SW480 (cell line): ENCODE data around the gene RUFY1.
A peak's percentile ranks its signal among the peaks of the same experiment; 100 is the strongest.
"Not testable (repeated sequence)": the region's sequence is repeated elsewhere in the genome, so short reads cannot be mapped to it uniquely, and the experiment has no call there.

Experiments
- DNase-seq: peaks from one replicate; pipeline ENCODE4 v3.0.0-alpha.2; 2016; ENCODE audit warnings: low spot score

RUFY1 gene

DNA sequence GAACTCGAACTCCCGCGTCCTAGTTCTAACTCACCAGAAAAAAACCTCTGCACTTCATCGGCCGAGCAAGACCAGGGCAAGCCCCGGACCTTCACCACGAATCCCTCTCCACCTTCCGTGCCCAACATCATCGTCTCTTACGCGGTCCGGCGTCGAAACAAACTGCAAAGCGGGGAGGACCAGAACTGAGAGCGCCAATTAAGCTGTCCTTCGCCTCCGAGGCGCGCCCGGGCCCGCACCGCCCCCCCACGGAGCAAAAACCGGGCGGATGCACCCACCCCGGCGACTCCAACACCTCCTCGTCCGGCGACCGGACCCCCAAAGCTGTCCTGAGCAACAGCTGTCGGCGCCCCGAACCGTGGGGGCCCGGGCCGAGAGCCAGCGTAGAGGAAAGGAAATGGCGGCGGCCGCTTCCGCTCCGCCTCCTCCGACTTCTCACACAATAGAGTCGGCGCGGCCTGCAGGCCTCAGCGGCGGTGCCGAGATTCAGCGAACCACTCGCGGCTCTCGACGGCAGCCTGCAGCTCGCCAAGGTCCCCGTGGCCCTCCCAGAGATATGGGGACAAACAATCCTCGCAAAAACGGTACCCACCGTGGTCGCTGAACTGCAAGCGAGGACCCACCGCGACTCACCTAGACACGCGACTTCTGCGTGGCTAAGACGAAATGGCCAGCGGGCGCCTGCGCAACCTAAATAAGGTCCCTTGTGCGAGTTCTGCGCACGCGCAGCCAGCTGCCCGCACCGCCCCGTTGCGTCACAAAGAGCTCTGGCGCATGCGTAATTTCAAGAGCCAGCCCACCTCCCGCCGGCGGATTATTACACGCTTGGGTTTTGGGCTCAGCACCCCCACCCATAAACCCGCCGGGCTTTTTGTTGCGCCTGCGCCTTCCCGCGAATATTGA lies 72.9 kb downstream of the RUFY1 start, which contains the start of gene HNRNPH1:
Gene HNRNPH1 (minus strand): TSS at position 669 of the 903 bp plus-strand sequence. CDS start 538 bp downstream, at position 131.
- peak; percentile 99 for DNase-seq

DNA sequence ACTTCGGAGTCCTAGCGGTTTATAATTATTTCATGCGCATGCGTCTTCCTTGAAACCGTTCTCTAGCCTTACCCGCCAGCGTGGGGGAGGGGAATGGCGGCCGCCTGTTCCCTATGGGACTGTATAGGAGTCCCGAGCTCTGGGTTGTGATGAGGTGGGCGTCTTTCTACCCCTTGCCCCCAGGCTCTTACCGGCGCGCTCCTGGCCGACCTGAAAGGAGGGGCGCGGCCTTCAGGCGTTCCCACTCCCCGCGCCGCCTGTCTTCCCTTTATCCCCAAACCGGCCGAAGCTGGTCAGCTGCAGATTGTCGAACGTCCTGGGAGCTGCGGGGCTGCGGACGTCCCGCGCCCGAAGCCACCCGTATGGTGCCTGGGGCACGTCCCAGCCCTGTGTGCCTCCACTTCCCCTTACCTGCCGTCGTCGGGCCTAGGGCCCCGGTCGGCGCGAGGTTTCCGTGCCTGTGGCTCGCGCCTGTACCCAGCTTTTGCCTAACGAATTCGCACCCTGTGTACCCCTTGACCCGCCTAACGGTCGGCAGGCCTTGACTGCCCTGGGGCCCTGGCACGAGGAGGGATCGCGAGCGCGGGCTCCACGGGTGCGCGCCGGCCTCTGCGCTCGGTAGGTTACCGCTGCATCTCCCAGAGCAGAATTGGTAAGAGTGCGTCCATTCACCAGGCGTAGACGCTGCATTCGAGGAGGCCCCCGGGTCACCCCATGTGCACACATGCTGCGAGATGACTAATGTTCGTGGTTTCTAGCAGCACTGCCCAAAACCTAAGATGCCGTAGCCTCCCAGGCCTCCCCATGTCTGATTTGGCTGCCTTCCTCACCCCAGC lies 73.8 kb downstream of the RUFY1 start:
- peak; percentile 81 for DNase-seq

DNA sequence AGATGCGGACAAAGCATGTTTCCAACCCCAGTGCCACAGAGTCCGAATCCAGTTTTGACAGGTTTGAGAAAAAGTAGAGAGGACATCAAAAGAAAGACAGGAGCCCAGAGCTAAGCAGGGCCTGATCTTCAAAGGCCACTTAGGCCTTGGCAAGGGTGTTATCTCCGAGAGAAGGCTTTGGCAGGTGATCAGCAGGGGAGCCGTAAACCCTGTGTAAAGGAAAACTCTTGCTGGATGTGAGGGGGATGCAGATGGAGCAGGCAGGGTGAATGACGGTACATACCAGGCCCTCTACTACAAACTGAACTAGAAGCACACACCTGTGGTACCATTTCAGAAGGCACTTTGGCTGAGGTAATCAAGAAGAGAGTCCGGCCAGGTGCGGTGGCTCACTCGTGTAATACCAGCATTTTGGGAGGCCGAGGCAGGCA lies 74.5 kb downstream of the RUFY1 start:
- DNase-seq: peak; percentile 52

DNA sequence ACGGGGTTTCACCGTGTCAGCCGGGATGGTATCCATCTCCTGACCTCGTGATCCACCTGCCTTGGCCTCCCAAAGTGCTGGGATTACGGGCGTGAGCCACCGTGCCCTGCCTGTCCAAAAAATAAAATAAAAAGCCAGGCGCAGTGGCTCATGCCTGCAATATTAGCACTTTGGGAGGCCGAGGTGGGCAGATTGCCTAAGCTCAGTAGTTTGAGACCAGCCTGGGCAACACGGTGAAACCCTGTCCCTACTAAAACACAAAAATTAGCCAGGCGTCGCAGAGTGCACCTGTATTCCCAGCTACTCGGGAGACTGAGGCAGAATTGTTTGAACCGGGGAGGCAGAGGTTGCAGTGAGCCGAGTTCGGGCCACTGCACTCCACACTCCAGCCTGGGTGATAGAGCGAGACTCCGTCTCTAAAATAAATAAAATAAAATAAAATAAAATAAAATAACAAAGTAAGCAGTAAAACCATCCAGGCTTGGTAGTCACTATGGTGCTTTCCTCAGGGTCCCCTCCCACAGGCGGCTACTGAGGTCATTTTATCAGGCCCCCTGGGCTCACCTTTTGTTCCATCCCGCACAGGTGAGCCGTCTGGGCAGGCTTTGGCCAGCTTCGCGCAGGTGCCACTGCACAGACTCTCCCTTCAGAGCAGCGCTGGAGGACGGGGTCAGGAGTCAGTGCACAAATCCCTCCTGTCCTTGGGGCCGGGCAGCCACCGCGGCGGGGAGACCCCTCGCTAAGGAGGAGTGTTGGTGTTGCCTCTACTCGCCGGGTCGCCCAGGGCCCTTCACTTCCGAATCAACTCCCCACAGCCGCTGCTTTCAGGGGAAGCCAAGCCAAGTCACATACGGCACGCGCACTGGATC lies 83.4 kb downstream of the RUFY1 start:
- DNase-seq: not testable (repeated sequence)

DNA sequence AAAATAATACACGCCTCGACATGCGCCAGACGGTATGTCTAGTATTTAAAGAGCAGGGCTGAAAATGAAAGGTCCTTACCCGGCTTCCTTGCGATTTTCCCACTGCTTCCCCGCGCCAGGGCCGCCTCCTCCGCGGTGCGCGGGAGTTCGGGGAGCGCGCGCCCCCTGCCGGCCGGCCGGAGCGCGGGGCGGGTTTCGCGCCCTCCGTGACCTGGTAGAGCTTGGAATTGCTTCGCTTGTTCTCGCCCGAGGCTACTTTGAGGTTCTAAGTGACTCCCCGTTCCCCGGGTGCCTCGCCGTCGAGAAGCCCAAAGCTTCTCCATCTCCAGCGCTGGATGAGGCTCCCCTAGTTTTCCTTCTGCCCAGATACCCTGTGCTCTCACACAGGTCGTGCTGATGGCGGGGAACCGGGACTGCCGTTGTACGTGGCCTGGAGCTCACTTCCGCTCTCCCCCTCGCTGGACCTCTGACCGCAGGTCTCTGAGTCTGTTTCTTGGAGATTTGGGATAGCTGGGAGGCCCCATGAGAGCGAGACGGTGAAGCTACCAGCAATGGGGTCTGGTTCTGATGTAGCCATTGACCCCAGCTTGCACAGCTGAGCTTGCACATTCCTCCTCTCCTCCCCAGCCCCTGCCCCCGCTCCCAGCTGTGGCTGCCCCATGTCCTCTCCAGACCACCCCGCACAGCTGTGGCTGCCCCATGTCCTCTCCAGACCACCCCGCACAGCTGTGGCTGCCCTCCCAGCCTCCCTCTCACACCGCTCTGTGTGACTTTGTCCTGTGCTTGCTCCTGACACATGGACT lies 84.2 kb downstream of the RUFY1 start:
- not testable (repeated sequence) for DNase-seq

DNA sequence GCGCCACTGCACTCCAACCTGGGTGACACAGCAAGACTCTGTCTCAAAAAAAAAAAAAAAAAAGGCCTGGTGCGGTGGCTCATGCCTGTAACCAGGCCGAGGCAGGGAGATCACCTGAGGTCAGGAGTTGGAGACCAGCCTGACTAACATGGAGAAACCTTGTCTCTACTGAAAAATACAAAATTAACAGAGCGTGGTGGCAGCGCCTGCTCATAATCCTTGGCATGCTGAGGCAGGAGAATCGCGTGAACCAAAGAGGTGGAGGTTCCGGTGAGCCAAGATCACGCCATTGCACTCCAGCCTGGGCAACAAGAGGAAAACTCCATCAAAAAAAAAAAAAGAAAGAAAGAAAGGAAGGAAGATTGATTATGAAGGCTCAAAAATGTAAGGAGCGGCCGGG lies 88.9 kb downstream of the RUFY1 start:
- DNase-seq: not testable (repeated sequence)

DNA sequence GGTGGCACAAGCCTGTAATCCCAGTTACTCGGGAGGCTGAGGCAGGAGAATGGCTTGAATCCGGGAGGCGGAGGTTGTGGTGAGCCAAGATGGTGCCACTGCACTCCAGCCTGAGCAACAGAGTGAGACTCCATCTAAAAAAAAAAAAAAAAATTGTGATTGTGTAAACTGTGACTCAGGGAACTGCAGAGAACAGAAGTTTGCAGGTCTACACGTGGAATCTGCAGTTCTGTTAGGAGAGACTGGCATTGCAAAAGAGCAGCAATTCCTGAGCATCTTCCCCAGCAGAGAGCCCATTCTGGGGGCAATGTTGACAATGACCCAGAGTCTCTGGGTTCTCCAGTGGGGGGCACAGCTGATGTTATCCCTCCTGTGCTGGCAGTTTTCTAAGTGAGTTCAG lies 91.4 kb downstream of the RUFY1 start:
- not testable (repeated sequence) for DNase-seq

DNA sequence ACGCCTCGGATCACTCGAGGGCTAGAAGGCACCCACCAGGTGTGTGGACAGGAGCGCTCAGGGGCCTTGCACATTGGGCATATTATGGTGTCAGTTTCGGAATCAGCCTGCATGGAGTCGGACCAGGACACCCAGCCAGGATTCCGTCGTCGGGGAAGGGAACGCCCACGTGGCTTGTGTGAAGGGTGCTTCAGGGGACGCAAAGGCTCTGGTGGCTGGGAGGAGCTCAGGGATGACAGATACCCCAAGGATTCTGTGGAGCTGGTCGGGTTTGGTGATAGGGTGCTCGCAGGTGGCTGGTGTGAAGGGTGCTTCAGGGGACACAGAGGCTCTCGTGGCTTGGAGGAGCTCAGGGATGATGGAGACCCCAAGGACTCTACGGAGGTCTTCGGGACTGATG lies 92.3 kb downstream of the RUFY1 start:
- DNase-seq: not testable (repeated sequence)

DNA sequence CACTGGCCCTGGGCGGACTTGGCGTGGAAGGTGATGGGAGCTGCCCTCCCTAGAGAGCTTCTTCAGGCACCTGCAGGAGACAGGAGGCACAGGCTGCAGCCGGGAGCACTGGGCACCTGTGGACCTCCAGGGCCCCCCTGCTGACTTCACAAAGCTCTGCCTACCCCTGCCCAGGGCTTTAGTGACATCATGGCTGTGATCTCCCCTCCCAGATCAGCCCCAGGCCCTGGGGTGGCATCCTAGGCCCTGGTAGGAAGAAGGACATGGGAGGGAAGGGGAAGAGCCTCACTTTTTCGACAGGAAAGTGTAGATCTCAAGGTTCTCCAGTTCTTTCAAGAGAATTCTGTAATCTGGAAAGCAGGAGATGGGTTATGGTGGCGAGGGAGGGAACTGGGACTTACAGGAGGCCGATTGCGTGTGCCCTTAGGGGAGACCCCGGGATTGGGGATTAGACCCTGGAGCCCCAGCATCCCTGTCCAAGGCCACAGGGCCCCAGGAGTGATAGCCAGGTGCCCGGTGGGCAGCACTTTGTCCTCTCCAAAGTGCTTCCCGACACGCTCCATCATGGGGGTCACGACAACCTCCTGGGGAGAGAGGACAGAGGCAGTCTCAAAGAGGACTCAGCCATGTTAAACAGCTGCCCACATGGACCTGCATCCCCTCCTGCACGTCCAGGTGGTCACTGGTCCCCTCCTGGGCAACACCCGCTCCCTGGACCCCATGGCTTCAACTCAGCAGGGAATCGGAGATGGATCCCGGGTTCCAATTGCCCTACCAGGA lies 93.0 kb downstream of the RUFY1 start:
- DNase-seq: not testable (repeated sequence)

DNA sequence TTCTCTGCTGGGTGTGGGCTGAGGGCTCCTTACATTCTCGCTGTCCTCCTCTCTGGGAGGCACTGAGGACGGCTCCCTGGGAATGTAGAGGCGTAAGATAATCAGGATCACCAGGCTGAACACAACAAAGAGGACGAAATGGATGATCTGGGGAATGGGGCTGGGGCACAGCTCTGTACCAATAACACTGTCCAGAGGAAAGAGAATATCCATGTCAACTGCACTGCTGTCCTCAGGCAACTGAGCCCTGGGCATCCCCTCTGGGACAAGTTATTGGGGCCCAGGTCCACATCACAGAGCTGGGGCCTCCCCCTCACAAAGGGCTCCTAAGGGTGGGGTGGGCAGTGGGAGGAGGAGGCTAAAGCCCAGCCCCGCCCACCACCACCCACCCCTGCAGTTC lies 94.4 kb downstream of the RUFY1 start:
- not testable (repeated sequence) for DNase-seq

DNA sequence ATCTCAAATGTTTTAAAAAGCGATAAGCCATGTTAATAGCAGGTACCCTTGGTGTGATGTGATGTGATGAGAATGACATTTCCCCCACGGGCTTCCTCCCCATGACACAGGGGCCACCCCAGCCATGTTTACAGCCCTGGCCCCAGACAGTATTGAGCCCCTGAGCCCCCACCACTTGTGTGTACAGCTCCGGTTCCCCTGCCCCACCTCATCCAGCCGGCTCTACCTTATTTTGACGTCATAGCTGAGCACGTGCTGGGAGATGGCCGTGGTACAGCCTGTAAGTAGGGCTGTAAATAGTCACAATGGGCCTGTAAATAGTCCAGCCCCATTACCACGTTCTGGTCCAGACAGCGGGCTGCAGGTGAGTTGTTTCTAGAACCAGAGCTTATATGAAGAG lies 98.1 kb downstream of the RUFY1 start:
- DNase-seq: no peak

DNA sequence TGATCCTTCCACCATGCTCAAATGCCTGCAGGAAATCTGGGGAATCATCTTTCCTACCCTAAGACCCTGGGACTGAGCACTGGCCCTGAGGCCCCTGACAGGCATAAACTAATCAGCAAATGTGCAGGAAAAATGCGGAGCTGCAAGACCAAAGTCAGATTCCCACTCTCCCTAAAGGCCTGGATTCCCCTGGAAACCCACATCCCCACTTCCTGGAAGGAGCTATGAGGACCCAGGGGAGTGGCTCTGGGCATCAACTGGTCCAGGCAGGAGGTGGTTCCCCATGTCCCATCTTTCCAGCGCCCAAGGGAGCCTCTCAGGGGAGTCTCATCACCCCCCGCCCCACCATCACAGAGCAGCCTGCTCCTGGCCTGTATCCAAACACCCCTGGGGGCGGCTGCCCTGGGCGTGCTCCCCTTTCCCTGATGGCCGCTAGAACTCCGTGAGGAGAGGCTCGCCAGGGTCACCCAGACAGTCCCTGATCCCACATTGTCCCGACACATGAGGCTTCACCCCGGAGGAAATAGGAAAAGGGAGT lies 98.9 kb downstream of the RUFY1 start:
- DNase-seq: not testable (repeated sequence)

DNA sequence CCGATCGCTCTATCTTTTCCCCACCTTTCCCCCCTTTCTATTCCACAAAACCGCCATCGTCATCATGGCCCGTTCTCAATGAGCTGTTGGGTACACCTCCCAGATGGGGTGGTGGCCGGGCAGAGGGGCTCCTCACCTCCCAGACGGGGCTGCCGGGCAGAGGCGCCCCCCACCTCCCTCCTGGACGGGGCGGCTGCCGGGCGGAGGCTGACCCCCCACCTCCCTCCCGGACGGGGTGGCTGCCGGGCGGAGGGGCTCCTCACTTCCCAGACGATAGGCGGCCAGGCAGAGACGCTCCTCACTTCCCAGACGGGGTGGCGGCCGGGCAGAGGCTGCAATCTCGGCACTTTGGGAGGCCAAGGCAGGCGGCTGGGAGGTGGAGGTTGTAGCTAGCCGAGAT lies 99.9 kb downstream of the RUFY1 start:
- DNase-seq: not testable (repeated sequence)

DNA sequence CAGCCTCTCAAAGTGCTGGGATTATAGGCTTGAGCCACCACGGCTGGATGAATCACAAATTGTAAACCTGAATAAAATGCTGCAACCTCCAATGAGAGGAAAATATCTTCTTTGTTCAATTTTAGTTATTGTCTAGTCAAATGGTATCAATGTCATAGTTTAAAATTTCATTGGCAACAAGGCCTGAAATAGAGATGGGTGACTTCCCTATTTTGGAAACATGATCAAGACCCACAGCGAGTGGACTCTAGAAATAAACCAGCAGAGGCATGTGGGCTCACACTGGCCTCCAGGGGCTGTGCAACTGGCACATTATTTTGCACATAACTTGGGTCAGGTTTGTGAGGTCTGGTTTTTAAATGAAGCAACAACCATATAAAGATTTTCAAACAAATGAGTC lies 102.8 kb downstream of the RUFY1 start:
- DNase-seq: not testable (repeated sequence)

DNA sequence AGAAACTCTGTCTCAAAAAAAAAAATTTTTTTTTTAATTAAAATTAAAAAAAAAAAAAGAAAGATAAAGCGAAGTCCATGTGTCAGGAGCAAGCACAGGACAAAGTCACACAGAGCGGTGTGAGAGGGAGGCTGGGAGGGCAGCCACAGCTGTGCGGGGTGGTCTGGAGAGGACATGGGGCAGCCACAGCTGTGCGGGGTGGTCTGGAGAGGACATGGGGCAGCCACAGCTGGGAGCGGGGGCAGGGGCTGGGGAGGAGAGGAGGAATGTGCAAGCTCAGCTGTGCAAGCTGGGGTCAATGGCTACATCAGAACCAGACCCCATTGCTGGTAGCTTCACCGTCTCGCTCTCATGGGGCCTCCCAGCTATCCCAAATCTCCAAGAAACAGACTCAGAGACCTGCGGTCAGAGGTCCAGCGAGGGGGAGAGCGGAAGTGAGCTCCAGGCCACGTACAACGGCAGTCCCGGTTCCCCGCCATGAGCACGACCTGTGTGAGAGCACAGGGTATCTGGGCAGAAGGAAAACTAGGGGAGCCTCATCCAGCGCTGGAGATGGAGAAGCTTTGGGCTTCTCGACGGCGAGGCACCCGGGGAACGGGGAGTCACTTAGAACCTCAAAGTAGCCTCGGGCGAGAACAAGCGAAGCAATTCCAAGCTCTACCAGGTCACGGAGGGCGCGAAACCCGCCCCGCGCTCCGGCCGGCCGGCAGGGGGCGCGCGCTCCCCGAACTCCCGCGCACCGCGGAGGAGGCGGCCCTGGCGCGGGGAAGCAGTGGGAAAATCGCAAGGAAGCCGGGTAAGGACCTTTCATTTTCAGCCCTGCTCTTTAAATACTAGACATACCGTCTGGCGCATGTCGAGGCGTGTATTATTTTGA lies 107.2 kb downstream of the RUFY1 start:
- not testable (repeated sequence) for DNase-seq

DNA sequence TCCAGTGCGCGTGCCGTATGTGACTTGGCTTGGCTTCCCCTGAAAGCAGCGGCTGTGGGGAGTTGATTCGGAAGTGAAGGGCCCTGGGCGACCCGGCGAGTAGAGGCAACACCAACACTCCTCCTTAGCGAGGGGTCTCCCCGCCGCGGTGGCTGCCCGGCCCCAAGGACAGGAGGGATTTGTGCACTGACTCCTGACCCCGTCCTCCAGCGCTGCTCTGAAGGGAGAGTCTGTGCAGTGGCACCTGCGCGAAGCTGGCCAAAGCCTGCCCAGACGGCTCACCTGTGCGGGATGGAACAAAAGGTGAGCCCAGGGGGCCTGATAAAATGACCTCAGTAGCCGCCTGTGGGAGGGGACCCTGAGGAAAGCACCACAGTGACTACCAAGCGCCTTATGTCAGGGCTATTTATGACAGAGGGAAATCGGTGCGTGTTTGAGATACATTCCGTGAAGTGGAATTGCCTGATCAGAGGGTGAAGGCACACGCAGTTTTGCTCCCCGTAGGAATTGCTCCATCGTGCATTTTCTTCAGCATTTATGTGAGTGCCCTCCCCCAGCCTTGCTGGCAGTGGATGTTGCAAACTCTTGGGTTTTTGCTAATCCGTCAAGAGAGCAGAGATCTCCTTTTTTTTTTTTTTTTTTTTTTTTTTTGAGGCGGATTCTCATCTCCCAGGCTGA lies 108.0 kb downstream of the RUFY1 start:
- DNase-seq: not testable (repeated sequence)
